ENCODE results near the gene STX1A. TPM values are rescaled to one million over a fixed set of nuclear protein-coding genes. Genes with fewer than 3 reads are reported as not detected.

STX1A gene
- total RNA-seq (ENCODE audit: unreplicated experiment), result 13.2 TPM
- long read RNA-seq, partial matches to known transcripts, result 0 of 4 reads
- long read RNA-seq, other reads (novel, unspliced or antisense), result 3 of 4 reads

DNA sequence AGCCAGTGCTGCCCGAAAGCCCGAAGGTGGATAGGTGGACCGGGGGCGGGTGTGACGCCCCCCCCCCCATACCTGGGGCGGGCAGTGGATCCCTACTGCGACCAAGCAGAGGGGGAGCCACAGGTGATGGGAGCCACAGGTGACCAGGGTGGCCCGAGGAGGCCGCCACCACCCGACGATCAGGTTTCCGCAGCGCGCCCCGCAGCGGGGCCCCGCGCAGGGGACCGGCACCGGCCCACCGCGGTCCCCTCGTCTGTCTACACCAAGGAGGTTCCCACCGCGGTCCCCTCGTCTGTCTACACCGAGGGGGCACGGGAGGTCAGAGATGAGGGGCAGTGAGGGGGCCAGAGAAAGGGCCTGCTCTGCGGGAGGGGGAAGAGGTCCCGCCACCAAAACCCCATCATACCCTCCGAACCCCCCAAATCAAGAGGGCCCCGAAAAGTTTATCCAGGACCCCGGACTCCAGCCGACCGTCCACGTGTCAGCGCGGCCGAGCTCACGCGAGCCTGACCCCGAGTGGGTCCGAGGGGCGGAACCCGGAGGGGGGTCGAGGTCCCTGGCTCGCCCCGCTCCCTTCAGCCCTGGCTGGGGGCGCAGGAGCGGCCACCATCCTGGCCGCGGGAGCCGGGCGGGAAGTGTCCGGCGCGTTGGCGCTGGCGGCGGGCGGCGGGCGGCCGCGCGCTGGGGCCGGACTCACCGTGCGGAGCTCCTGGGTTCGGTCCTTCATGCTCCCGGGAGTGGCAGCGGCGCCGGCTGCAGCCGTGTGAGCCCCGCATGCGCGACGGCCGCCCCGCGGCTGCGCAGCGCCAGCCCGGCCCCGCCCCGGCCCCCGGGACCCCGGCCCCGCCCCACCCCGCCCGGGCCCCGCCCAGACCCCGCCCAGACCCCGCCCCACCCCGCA, at the start of gene STX1A:
TSS of gene STX1A (minus strand) at position 765 of the 901 bp plus-strand sequence. CDS start at position 727, 38 bp downstream.
- Mint-ChIP-seq H3K9me3 (ENCODE audit: unreplicated experiment) (no peaks in the 10 kb centered on the region), H3K36me3 (ENCODE audit: low read depth, unreplicated experiment) (no peaks in the 10 kb centered on the region), H3K27me3 (ENCODE audit: unreplicated experiment) (peaks cover 10% of the 10 kb centered on the region), H3K4me3 (ENCODE audit: unreplicated experiment) (peak within 1 kb of the TSS; percentile 88), H3K27ac (ENCODE audit: unreplicated experiment) (peak within 1 kb of the TSS; percentile 5), H3K4me1 (ENCODE audit: unreplicated experiment) (peaks cover 5% of the 10 kb centered on the region)
- DNase-seq (ENCODE audit: low spot score), result peak; percentile 75
- TF ChIP-seq, protein P1, sequence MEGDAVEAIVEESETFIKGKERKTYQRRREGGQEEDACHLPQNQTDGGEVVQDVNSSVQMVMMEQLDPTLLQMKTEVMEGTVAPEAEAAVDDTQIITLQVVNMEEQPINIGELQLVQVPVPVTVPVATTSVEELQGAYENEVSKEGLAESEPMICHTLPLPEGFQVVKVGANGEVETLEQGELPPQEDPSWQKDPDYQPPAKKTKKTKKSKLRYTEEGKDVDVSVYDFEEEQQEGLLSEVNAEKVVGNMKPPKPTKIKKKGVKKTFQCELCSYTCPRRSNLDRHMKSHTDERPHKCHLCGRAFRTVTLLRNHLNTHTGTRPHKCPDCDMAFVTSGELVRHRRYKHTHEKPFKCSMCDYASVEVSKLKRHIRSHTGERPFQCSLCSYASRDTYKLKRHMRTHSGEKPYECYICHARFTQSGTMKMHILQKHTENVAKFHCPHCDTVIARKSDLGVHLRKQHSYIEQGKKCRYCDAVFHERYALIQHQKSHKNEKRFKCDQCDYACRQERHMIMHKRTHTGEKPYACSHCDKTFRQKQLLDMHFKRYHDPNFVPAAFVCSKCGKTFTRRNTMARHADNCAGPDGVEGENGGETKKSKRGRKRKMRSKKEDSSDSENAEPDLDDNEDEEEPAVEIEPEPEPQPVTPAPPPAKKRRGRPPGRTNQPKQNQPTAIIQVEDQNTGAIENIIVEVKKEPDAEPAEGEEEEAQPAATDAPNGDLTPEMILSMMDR (IDR thresholded peaks at IDR 0.05; ENCODE audit: unreplicated experiment), result no peak

DNA sequence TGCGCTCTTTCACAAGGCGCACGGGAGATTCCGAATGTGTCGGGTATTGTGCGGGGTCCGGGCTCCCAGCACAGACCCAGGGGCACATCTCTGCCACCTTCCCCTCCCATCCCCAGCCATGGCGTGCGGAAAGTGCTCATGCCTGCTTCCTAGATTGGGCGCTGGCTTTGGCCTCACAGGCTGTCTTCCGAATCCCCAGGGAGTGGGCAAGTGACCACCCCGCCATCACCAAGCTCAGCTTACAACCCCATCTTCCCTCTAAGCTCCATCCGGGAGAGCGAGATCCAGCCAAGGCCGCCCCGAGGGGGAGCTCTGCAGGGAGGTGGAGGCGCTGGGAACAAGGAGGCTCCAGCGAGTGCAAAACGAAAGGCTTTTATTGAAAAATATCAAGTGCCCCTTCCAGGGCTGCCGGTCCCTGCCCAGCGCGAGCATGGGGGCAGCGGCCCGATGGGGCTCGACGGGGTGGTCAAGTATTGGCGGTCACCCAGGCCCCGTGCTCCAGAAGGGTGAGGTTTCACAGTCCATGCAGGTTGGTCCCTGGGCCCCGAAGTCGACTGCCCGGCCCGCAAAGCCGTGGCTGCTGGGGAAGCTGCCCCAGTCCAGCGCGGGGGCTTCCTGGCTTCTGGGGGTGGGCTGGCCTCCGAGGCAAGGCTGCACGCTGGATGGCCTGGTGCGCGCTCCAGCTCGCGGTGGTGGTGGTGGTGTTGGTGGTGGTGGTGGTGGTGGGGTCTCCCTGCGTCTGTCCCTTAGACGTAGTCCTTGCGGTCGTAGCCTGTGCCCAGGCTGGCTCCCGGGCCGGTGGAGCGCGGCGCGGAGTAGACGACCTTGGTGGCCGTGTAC, 49.4 kb upstream of the STX1A start:
- no peak overlapping the region for H3K27ac Mint-ChIP-seq (ENCODE audit: unreplicated experiment)

DNA sequence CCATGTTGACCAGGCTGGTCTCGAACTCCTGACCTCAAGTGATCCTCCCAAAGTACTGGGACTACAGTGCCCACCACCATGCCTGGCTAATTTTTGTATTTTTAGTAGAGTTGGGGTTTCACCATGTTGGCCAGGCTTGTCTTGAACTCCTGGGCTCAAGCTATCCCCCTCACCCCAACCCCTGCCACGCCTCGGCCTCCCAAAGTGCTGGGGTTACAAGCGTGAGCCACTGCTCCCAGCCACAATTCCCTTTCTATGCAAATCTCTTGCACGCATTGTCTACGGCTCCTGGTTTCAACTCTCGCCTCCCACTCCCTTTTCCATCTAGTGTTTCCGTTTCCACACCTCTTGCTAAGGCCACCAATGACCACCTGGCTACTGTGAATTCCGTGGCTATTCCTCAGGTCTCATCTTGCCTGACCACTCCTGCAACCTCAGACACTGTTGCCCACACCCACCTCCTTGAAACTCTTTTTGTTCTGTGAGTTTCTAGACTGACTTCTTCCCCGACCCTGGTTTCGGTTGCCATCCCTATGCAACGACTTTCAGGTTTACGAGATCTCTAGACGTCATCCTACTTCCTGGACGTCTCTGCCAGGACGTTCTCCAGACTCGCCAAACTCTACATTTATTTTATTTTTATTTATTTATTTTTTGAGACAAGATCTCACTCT, 47.2 kb upstream of the STX1A start:
- TF ChIP-seq, protein P1 (IDR thresholded peaks at IDR 0.05; ENCODE audit: unreplicated experiment), result no peak
- Mint-ChIP-seq H3K4me3 (ENCODE audit: unreplicated experiment) (no peak overlapping the region), H3K36me3 (ENCODE audit: low read depth, unreplicated experiment) (peaks cover 4% of the 10 kb centered on the region), H3K27me3 (ENCODE audit: unreplicated experiment) (peaks cover 6% of the 10 kb centered on the region), H3K9me3 (ENCODE audit: unreplicated experiment) (no peaks in the 10 kb centered on the region), H3K4me1 (ENCODE audit: unreplicated experiment) (peaks cover 6% of the 10 kb centered on the region), H3K27ac (ENCODE audit: unreplicated experiment) (no peak overlapping the region)
- DNase-seq (ENCODE audit: low spot score), result no peak

More for the DNA sequence above, 49.4 kb upstream of the STX1A start:
- no peak for DNase-seq (ENCODE audit: low spot score)
- Mint-ChIP-seq H3K36me3 (ENCODE audit: low read depth, unreplicated experiment) (peaks cover 4% of the 10 kb centered on the region), H3K27me3 (ENCODE audit: unreplicated experiment) (peaks cover 8% of the 10 kb centered on the region), H3K4me3 (ENCODE audit: unreplicated experiment) (peak overlapping the region; percentile 65), H3K4me1 (ENCODE audit: unreplicated experiment) (peaks cover 3% of the 10 kb centered on the region), H3K9me3 (ENCODE audit: unreplicated experiment) (no peaks in the 10 kb centered on the region)
- TF ChIP-seq, protein P1 (IDR thresholded peaks at IDR 0.05; ENCODE audit: unreplicated experiment), result no peak

DNA sequence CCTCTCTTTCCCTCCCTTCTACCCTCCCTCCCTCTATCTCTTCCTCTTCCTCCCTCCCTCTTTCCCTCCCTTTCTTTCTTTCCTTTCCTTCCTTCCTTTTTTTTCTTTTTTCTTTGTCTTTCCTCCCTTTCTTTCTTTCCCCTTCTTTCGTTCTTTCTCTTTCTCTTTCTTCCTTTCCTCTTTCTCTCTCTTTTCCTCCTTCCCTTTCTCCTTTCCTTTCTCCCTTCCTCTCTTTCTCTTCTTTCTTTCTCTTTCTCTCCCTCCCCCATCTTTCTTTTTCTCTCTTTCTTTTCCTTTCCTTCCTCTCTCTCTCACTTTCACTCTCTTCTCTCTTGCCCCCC, 43.2 kb upstream of the STX1A start:
- peaks cover 3% of the 10 kb centered on the region for H3K4me1 Mint-ChIP-seq (ENCODE audit: unreplicated experiment)
- no peaks in the 10 kb centered on the region for H3K9me3 Mint-ChIP-seq (ENCODE audit: unreplicated experiment)
- no peak overlapping the region for H3K27ac Mint-ChIP-seq (ENCODE audit: unreplicated experiment)
- no peak overlapping the region for H3K4me3 Mint-ChIP-seq (ENCODE audit: unreplicated experiment)
- peaks cover under 1% of the 10 kb centered on the region for H3K36me3 Mint-ChIP-seq (ENCODE audit: low read depth, unreplicated experiment)
- TF ChIP-seq, protein P1 (IDR thresholded peaks at IDR 0.05; ENCODE audit: unreplicated experiment), result no peak
- DNase-seq (ENCODE audit: low spot score), result no peak
- peaks cover 9% of the 10 kb centered on the region for H3K27me3 Mint-ChIP-seq (ENCODE audit: unreplicated experiment)

Measured in endothelial cell (in vitro differentiated cells).